MM.1S (cell line): ENCODE data around the gene RIPOR3.

Experiments
- EZH2 ChIP-seq: fragments of 300-600 bp; sonication (generic); optimal IDR thresholded peaks from 2 replicates; pipeline ENCODE3; 2017; ENCODE audit warnings: low read depth, mild to moderate bottlenecking, antibody characterized with exemption, low read length, mixed read lengths
- TF ChIP-seq, protein P1 (sequence below): fragments of 300-600 bp; sonication (generic); IDR thresholded peaks from 2 replicates; pipeline ENCODE4 v1.5.1; 2016; ENCODE audit warnings: antibody characterized with exemption, low read length, mixed read lengths

- TF ChIP-seq, protein P1, sequence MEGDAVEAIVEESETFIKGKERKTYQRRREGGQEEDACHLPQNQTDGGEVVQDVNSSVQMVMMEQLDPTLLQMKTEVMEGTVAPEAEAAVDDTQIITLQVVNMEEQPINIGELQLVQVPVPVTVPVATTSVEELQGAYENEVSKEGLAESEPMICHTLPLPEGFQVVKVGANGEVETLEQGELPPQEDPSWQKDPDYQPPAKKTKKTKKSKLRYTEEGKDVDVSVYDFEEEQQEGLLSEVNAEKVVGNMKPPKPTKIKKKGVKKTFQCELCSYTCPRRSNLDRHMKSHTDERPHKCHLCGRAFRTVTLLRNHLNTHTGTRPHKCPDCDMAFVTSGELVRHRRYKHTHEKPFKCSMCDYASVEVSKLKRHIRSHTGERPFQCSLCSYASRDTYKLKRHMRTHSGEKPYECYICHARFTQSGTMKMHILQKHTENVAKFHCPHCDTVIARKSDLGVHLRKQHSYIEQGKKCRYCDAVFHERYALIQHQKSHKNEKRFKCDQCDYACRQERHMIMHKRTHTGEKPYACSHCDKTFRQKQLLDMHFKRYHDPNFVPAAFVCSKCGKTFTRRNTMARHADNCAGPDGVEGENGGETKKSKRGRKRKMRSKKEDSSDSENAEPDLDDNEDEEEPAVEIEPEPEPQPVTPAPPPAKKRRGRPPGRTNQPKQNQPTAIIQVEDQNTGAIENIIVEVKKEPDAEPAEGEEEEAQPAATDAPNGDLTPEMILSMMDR: no peak
- TF ChIP-seq EZH2: no peak
Observed at GRCh38 chr20:50628332-50628731, 63.0 kb downstream of the RIPOR3 start.
